ENCODE data around the gene SFT2D3.

The SFT2D3 gene

GRCh38 chr2:127681976-127682857, 19.1 kb upstream of the SFT2D3 start:
- DNase-seq (ENCODE audit: low spot score): peak; percentile 1

- DNase-seq (ENCODE audit: low spot score): peak; percentile 1
Measured at GRCh38 chr2:127683056-127683455, 18.2 kb upstream of the SFT2D3 start.

- DNase-seq (ENCODE audit: low spot score): peak; percentile 38
Measured at GRCh38 chr2:127683757-127684156, 17.5 kb upstream of the SFT2D3 start.

- no peak for DNase-seq (ENCODE audit: low spot score)
Measured at GRCh38 chr2:127685410-127686080, 15.8 kb upstream of the SFT2D3 start.

GRCh38 chr2:127688405-127688804, 12.9 kb upstream of the SFT2D3 start:
- DNase-seq (ENCODE audit: low spot score): no peak

- no peak for DNase-seq (ENCODE audit: low spot score)
Measured at GRCh38 chr2:127690696-127691095, 10.6 kb upstream of the SFT2D3 start.

- no peak for DNase-seq (ENCODE audit: low spot score)
Measured at GRCh38 chr2:127694986-127695385, 6.3 kb upstream of the SFT2D3 start.

GRCh38 chr2:127695491-127696472, 5.5 kb upstream of the SFT2D3 start:
- peak; percentile 66 for DNase-seq (ENCODE audit: low spot score)

- DNase-seq (ENCODE audit: low spot score): no peak
Measured at GRCh38 chr2:127697482-127698180, 3.7 kb upstream of the SFT2D3 start.

GRCh38 chr2:127698553-127699355, 2.5 kb upstream of the SFT2D3 start:
- DNase-seq (ENCODE audit: low spot score): no peak

- DNase-seq (ENCODE audit: low spot score): no peak
Measured at GRCh38 chr2:127700527-127701192, 637 bp upstream of the SFT2D3 start.

GRCh38 chr2:127701651-127702394, 526 bp downstream of the SFT2D3 start:
- DNase-seq (ENCODE audit: low spot score): peak; percentile 86

GRCh38 chr2:127702395-127703009, 1.2 kb downstream of the SFT2D3 start:
- DNase-seq (ENCODE audit: low spot score): no peak

- DNase-seq (ENCODE audit: low spot score): no peak
Measured at GRCh38 chr2:127703282-127703681, 2.0 kb downstream of the SFT2D3 start.

- DNase-seq (ENCODE audit: low spot score): no peak
Measured at GRCh38 chr2:127704641-127705390, 3.5 kb downstream of the SFT2D3 start.

GRCh38 chr2:127705391-127706065, 4.2 kb downstream of the SFT2D3 start:
- no peak for DNase-seq (ENCODE audit: low spot score)

GRCh38 chr2:127706215-127706990, 5.1 kb downstream of the SFT2D3 start:
- DNase-seq (ENCODE audit: low spot score): no peak

Measured in AG08396 (cell line).